HCT116 (cell line): ENCODE data around the gene ST6GALNAC5. TPM values are rescaled to one million over a fixed set of nuclear protein-coding genes. Genes with fewer than 3 reads are reported as not detected.

ENCODE experiments used
- ATAC-seq: fragments of 200-7000 bp; cut with Tn5 transposase; 2 replicates; pipeline ENCODE4 v1.9.1; 2020; ENCODE audit warnings: mild to moderate bottlenecking, moderate library complexity
- BruUV-seq: library from RNA; stranded (reverse); fragments of 400-500 nt; replicated peaks from 2 replicates; lab custom pipeline; 2021; lab: Mats Ljungman, UMichigan
- CTCF ChIA-PET: fragments of 300-600 bp; sonication (Branson Sonifier 250); formaldehyde crosslinking; loops from one replicate; lab custom pipeline; 2021; ENCODE audit warnings: antibody characterized with exemption; lab: Charles Lee
- POLR2A ChIA-PET: fragments of 300-600, 350-600 bp; sonication (Branson Sonifier 250); formaldehyde crosslinking; loops from one replicate; lab custom pipeline; 2021; ENCODE audit warnings: antibody characterized with exemption; lab: Charles Lee
- RAD21 ChIA-PET, 2 experiments: fragments of 300-600 bp; sonication (Branson Sonifier 250); formaldehyde crosslinking; loops; one replicate each; lab custom pipeline; 2023; ENCODE audit warnings: low total read pairs in 2 of 2; ENCODE audit not compliant: uncharacterized antibody in 2 of 2, unreplicated experiment in 2 of 2, low non-redundant PET in 1 of 2; lab: Charles Lee
- DNase-seq: peaks from one replicate; pipeline ENCODE4 v3.0.0-alpha.2; 2010; ENCODE audit warnings: low read depth, low spot score
- H2AFZ ChIP-seq: fragments of 200-600 bp; shearing (Covaris generic), sonication (generic); 2 replicates; pipeline ENCODE4 v1.6.1; 2017; ENCODE audit warnings: low read depth, mixed run types, mixed read lengths, antibody characterized with exemption, low read length; ENCODE audit not compliant: poor library complexity, severe bottlenecking
- H3K27ac ChIP-seq: 2 replicates; pipeline ENCODE4 v1.5.1; 2012; ENCODE audit warnings: low read depth, low read length
- H3K27me3 ChIP-seq: fragments of 200-600 bp; sonication (generic); 2 replicates; pipeline ENCODE4 v1.6.1; 2016; ENCODE audit warnings: mixed run types, low read length, mixed read lengths; ENCODE audit not compliant: insufficient read depth
- H3K36me3 ChIP-seq, 2 experiments: fragments of 200-500 bp in 1 of 2; fragments of 200-600 bp in 1 of 2; sonication (Bioruptor generic) in 1 of 2; sonication (generic) in 1 of 2; 2 replicates each; pipeline versions ENCODE4 v1.5.1 to v1.6.1; 2014 to 2016; ENCODE audit warnings: low read length in 2 of 2, inconsistent platforms in 1 of 2, mixed read lengths in 1 of 2, mixed run types in 1 of 2; ENCODE audit not compliant: insufficient read depth in 2 of 2, control insufficient read depth in 1 of 2
- H3K4me1 ChIP-seq, 2 experiments: fragments of 200-600 bp in 1 of 2; sonication (generic) in 1 of 2; 2 replicates each; pipeline versions ENCODE4 v1.5.1 to v1.6.1; 2012 to 2017; ENCODE audit warnings: low read length in 2 of 2, inconsistent platforms in 1 of 2, mild to moderate bottlenecking in 1 of 2, mixed read lengths in 1 of 2, mixed run types in 1 of 2, moderate library complexity in 1 of 2; ENCODE audit not compliant: insufficient read depth in 2 of 2, control insufficient read depth in 1 of 2
- H3K4me2 ChIP-seq: fragments of 200-600 bp; sonication (generic); 2 replicates; pipeline ENCODE4 v1.6.1; 2017; ENCODE audit warnings: mixed run types, low read length, mixed read lengths
- H3K4me3 ChIP-seq, 2 experiments: fragments of 200-600 bp in 1 of 2; sonication (generic) in 1 of 2; replicated peaks in 1 of 2; 2 replicates each; pipeline ENCODE4 v1.5.1; 2011 to 2016; ENCODE audit warnings: low read length in 2 of 2, control low read depth in 1 of 2, low read depth in 1 of 2, mild to moderate bottlenecking in 1 of 2, mixed read lengths in 1 of 2, mixed run types in 1 of 2
- H3K79me2 ChIP-seq: fragments of 200-600 bp; sonication (generic); 2 replicates; pipeline ENCODE4 v1.6.1; 2017; ENCODE audit warnings: mild to moderate bottlenecking, mixed run types, low read length, moderate library complexity, mixed read lengths; ENCODE audit not compliant: insufficient read depth
- H3K9ac ChIP-seq: fragments of 200-600 bp; sonication (generic); 2 replicates; pipeline ENCODE4 v1.6.1; 2016; ENCODE audit warnings: low read length, mixed read lengths
- H3K9me2 ChIP-seq: fragments of 200-600 bp; sonication (generic), shearing (Covaris generic); 2 replicates; pipeline ENCODE4 v1.6.1; 2017; ENCODE audit warnings: mixed run types, mild to moderate bottlenecking, moderate library complexity; ENCODE audit not compliant: insufficient read depth
- H3K9me3 ChIP-seq, 2 experiments: fragments of 200-500 bp in 1 of 2; fragments of 200-600 bp in 1 of 2; sonication (Bioruptor generic) in 1 of 2; sonication (generic) in 1 of 2; 2 replicates each; pipeline ENCODE4 v1.6.1; 2014 to 2017; ENCODE audit warnings: low read length in 2 of 2, mixed read lengths in 2 of 2, inconsistent platforms in 1 of 2, low read depth in 1 of 2, mild to moderate bottlenecking in 1 of 2, mixed run types in 1 of 2, moderate library complexity in 1 of 2; ENCODE audit not compliant: control insufficient read depth in 1 of 2, insufficient read depth in 1 of 2
- H4K20me1 ChIP-seq: fragments of 200-600 bp; sonication (generic), shearing (Covaris generic); 2 replicates; pipeline ENCODE4 v1.6.1; 2017; ENCODE audit warnings: mixed run types, mild to moderate bottlenecking, moderate library complexity; ENCODE audit not compliant: insufficient read depth
- CBX3 ChIP-seq: IDR thresholded peaks from 2 replicates; pipeline ENCODE4 v1.6.1; 2012; ENCODE audit warnings: low read depth
- CEBPB ChIP-seq: IDR thresholded peaks from 2 replicates; pipeline ENCODE4 v1.6.1; 2012; ENCODE audit warnings: low read depth
- EZH2phosphoT487 ChIP-seq: fragments of 200-600 bp; IDR thresholded peaks from 2 replicates; pipeline ENCODE4 v1.6.1; 2018; ENCODE audit warnings: antibody characterized with exemption, borderline replicate concordance
- FOSL1 ChIP-seq: IDR thresholded peaks from 2 replicates; pipeline ENCODE4 v1.6.1; 2012; ENCODE audit warnings: low read depth
- SRF ChIP-seq: IDR thresholded peaks from 2 replicates; pipeline ENCODE4 v1.6.1; 2012; ENCODE audit warnings: low read depth
- ZNF274 ChIP-seq: fragments of 200-500 bp; sonication (Bioruptor generic); IDR thresholded peaks from 2 replicates; pipeline ENCODE4 v1.6.1; 2014; ENCODE audit warnings: mild to moderate bottlenecking, low read depth, low read length, inconsistent platforms
- intact Hi-C: fragments of 100-400 bp; cut with micrococcal nuclease; formaldehyde crosslinking; loops from 2 replicates; pipeline ENCODE4 v1.10.0; 2022
- total RNA-seq: library from RNA; stranded (reverse); gene quantifications from one replicate; pipeline ENCODE4 v1.2.1, GENCODE V29; 2021; ENCODE audit not compliant: unreplicated experiment
- TF ChIP-seq, protein P1 (sequence below): IDR thresholded peaks from 2 replicates; pipeline ENCODE4 v1.6.1; 2012
- TF ChIP-seq, protein P2 (sequence below), 3 experiments: fragments of 200-600 bp in 1 of 3; sonication (generic) in 1 of 3; IDR thresholded peaks in 2 of 3; conservative IDR thresholded peaks in 1 of 3; 2 replicates each; pipeline ENCODE4 v1.5.1; 2012 to 2017; ENCODE audit warnings: low read depth in 2 of 3, low read length in 2 of 3, antibody characterized with exemption in 1 of 3, borderline replicate concordance in 1 of 3, control low read depth in 1 of 3, mild to moderate bottlenecking in 1 of 3, mixed read lengths in 1 of 3, mixed run types in 1 of 3, moderate library complexity in 1 of 3; ENCODE audit not compliant: insufficient read depth in 1 of 3
- TF ChIP-seq, protein P3 (sequence below): IDR thresholded peaks from 2 replicates; pipeline ENCODE4 v1.6.1; 2012; ENCODE audit warnings: low read depth

Gene ST6GALNAC5
- total RNA-seq, 1 experiment from 2014 or later, result 1.2 TPM

DNA sequence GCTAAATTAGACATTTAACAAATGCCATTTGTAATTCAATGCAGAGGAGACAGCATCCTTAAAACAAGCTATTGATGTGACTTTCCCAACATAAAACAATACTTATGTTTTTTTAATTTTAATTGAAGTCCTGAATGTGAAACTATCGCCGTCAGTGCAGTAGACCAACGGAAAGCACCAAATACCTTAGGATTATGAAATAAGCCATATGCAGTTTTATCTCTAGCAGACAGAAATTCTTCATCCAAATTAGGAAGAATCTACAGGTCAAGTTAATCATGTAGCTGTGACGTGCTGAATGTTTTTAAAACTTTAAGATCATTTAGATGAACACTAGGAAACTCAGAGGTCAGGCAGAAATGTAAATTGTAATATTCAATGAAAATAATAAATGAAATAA, 714 bp upstream of the ST6GALNAC5 start:
- H2AFZ ChIP-seq, result no peak overlapping the region
- H3K9ac ChIP-seq, result no peak overlapping the region
- H3K4me3 ChIP-seq, result no peak overlapping the region
- no peak for ATAC-seq
- RAD21 ChIA-PET, result no interaction called here
- H3K9me2 ChIP-seq, result no peaks in the 10 kb centered on the region
- H3K36me3 ChIP-seq, result no peaks in the 10 kb centered on the region
- TF ChIP-seq, protein P1, sequence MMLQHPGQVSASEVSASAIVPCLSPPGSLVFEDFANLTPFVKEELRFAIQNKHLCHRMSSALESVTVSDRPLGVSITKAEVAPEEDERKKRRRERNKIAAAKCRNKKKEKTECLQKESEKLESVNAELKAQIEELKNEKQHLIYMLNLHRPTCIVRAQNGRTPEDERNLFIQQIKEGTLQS, result no peak
- TF ChIP-seq CBX3 (no peak), EZH2phosphoT487 (no peak), ZNF274 (no peak), FOSL1 (no peak), SRF (no peak), CEBPB (no peak)
- TF ChIP-seq, protein P2, sequence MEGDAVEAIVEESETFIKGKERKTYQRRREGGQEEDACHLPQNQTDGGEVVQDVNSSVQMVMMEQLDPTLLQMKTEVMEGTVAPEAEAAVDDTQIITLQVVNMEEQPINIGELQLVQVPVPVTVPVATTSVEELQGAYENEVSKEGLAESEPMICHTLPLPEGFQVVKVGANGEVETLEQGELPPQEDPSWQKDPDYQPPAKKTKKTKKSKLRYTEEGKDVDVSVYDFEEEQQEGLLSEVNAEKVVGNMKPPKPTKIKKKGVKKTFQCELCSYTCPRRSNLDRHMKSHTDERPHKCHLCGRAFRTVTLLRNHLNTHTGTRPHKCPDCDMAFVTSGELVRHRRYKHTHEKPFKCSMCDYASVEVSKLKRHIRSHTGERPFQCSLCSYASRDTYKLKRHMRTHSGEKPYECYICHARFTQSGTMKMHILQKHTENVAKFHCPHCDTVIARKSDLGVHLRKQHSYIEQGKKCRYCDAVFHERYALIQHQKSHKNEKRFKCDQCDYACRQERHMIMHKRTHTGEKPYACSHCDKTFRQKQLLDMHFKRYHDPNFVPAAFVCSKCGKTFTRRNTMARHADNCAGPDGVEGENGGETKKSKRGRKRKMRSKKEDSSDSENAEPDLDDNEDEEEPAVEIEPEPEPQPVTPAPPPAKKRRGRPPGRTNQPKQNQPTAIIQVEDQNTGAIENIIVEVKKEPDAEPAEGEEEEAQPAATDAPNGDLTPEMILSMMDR (IDR thresholded peaks at IDR 0.05 in 2 of 3, conservative IDR thresholded peaks at IDR 0.05 in 1 of 3; ENCODE audit: borderline replicate concordance in 1 of 3, insufficient read depth in 1 of 3, low read depth in 2 of 3, low read length in 2 of 3), result no peak
- TF ChIP-seq, protein P3, sequence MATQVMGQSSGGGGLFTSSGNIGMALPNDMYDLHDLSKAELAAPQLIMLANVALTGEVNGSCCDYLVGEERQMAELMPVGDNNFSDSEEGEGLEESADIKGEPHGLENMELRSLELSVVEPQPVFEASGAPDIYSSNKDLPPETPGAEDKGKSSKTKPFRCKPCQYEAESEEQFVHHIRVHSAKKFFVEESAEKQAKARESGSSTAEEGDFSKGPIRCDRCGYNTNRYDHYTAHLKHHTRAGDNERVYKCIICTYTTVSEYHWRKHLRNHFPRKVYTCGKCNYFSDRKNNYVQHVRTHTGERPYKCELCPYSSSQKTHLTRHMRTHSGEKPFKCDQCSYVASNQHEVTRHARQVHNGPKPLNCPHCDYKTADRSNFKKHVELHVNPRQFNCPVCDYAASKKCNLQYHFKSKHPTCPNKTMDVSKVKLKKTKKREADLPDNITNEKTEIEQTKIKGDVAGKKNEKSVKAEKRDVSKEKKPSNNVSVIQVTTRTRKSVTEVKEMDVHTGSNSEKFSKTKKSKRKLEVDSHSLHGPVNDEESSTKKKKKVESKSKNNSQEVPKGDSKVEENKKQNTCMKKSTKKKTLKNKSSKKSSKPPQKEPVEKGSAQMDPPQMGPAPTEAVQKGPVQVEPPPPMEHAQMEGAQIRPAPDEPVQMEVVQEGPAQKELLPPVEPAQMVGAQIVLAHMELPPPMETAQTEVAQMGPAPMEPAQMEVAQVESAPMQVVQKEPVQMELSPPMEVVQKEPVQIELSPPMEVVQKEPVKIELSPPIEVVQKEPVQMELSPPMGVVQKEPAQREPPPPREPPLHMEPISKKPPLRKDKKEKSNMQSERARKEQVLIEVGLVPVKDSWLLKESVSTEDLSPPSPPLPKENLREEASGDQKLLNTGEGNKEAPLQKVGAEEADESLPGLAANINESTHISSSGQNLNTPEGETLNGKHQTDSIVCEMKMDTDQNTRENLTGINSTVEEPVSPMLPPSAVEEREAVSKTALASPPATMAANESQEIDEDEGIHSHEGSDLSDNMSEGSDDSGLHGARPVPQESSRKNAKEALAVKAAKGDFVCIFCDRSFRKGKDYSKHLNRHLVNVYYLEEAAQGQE, result no peak
- TF ChIP-seq, all 23 proteins: peak for 0
- Histone ChIP-seq H3K4me2 (no peak overlapping the region), H3K27ac (no peak overlapping the region), H3K9me3 (no peaks in the 10 kb centered on the region), H3K4me1 (no peaks in the 10 kb centered on the region), H3K27me3 (no peaks in the 10 kb centered on the region), H4K20me1 (no peaks in the 10 kb centered on the region), H3K79me2 (no peaks in the 10 kb centered on the region)
- no TSS peak for BruUV-seq
- no peak for DNase-seq
- CTCF ChIA-PET, result no interaction called here
- intact Hi-C loops, result no loop called here
- POLR2A ChIA-PET, result no interaction called here
